H9 (cell line): ENCODE data around the gene ZNF80. TPM values are rescaled to one million over a fixed set of nuclear protein-coding genes. Genes with fewer than 3 reads are reported as not detected.

Source experiments
- DNase-seq: peaks from one replicate; pipeline ENCODE4 v3.0.0-alpha.2; 2017
- H2AFZ ChIP-seq: one replicate; pipeline ENCODE4 v1.6.1; 2013; ENCODE audit warnings: mild to moderate bottlenecking, low read length, control low read depth, moderate library complexity
- H2AK5ac ChIP-seq: 2 replicates; pipeline ENCODE4 v1.6.1; 2013; ENCODE audit warnings: low read length, control low read depth, mixed read lengths; ENCODE audit not compliant: insufficient read length
- H2BK120ac ChIP-seq: one replicate; pipeline ENCODE4 v1.6.1; 2013; ENCODE audit warnings: low read depth, mild to moderate bottlenecking, low read length, control low read depth, inconsistent platforms; ENCODE audit not compliant: poor library complexity, severe bottlenecking
- H2BK12ac ChIP-seq: 2 replicates; pipeline ENCODE4 v1.6.1; 2013; ENCODE audit warnings: low read length, control low read depth, mixed read lengths, low read depth; ENCODE audit not compliant: insufficient read length
- H2BK15ac ChIP-seq: 2 replicates; pipeline ENCODE4 v1.6.1; 2013; ENCODE audit warnings: low read depth, low read length, control low read depth
- H2BK20ac ChIP-seq: one replicate; pipeline ENCODE4 v1.6.1; 2013; ENCODE audit warnings: low read depth, mild to moderate bottlenecking, low read length, control low read depth, inconsistent platforms; ENCODE audit not compliant: poor library complexity, severe bottlenecking
- H2BK5ac ChIP-seq: 2 replicates; pipeline ENCODE4 v1.6.1; 2013; ENCODE audit warnings: low read length, control low read depth, mixed read lengths; ENCODE audit not compliant: insufficient read length
- H3K14ac ChIP-seq: 2 replicates; pipeline ENCODE4 v1.6.1; 2013; ENCODE audit warnings: low read length, control low read depth; ENCODE audit not compliant: insufficient read depth
- H3K18ac ChIP-seq: 2 replicates; pipeline ENCODE4 v1.6.1; 2013; ENCODE audit warnings: low read depth, mild to moderate bottlenecking, mixed read lengths, low read length, control low read depth; ENCODE audit not compliant: insufficient read length
- H3K23ac ChIP-seq: 2 replicates; pipeline ENCODE4 v1.6.1; 2013; ENCODE audit warnings: low read length, control low read depth, mixed read lengths, low read depth; ENCODE audit not compliant: insufficient read length
- H3K23me2 ChIP-seq: 2 replicates; pipeline ENCODE4 v1.6.1; 2013; ENCODE audit warnings: low read depth, mild to moderate bottlenecking, mixed read lengths, low read length, control low read depth; ENCODE audit not compliant: insufficient read length, poor library complexity, severe bottlenecking
- H3K27ac ChIP-seq: 2 replicates; pipeline ENCODE4 v1.5.1; 2013; ENCODE audit warnings: low read length, control low read depth, mixed read lengths, low read depth; ENCODE audit not compliant: insufficient read length
- H3K27me3 ChIP-seq: 2 replicates; pipeline ENCODE4 v1.6.1; 2013; ENCODE audit warnings: low read length, control low read depth, inconsistent platforms; ENCODE audit not compliant: insufficient read depth
- H3K4ac ChIP-seq: 2 replicates; pipeline ENCODE4 v1.6.1; 2013; ENCODE audit warnings: low read depth, mild to moderate bottlenecking, control low read depth, inconsistent platforms, low read length, moderate library complexity
- H3K4me1 ChIP-seq: 2 replicates; pipeline ENCODE4 v1.6.1; 2013; ENCODE audit warnings: low read length, control low read depth, inconsistent platforms; ENCODE audit not compliant: insufficient read depth
- H3K4me2 ChIP-seq: 2 replicates; pipeline ENCODE4 v1.6.1; 2013; ENCODE audit warnings: low read length, control low read depth, mixed read lengths; ENCODE audit not compliant: insufficient read length, insufficient read depth
- H3K56ac ChIP-seq: 2 replicates; pipeline ENCODE4 v1.6.1; 2013; ENCODE audit warnings: low read depth, mild to moderate bottlenecking, mixed read lengths, low read length, control low read depth; ENCODE audit not compliant: insufficient read length
- H3K79me1 ChIP-seq: 2 replicates; pipeline ENCODE4 v1.6.1; 2013; ENCODE audit warnings: low read depth, mild to moderate bottlenecking, moderate library complexity, low read length, control low read depth, inconsistent platforms; ENCODE audit not compliant: insufficient read depth, poor library complexity, severe bottlenecking
- H3K79me2 ChIP-seq: 2 replicates; pipeline ENCODE4 v1.6.1; 2013; ENCODE audit warnings: low read length, control low read depth, inconsistent platforms; ENCODE audit not compliant: insufficient read depth
- H3K9ac ChIP-seq: 2 replicates; pipeline ENCODE4 v1.6.1; 2013; ENCODE audit warnings: low read length, control low read depth, mixed read lengths; ENCODE audit not compliant: insufficient read length; ENCODE audit errors: extremely low read depth
- H3K9me3 ChIP-seq: one replicate; pipeline ENCODE4 v1.6.1; 2013; ENCODE audit warnings: low read depth, low read length, inconsistent platforms; ENCODE audit not compliant: control insufficient read depth
- H3T11ph ChIP-seq: one replicate; pipeline ENCODE4 v1.6.1; 2013; ENCODE audit warnings: mild to moderate bottlenecking, low read length, control low read depth, inconsistent platforms
- H4K20me1 ChIP-seq: one replicate; pipeline ENCODE4 v1.6.1; 2013; ENCODE audit not compliant: control insufficient read depth, insufficient read length, insufficient read depth
- H4K5ac ChIP-seq: 2 replicates; pipeline ENCODE4 v1.6.1; 2013; ENCODE audit warnings: low read depth, mild to moderate bottlenecking, mixed read lengths, low read length, control low read depth; ENCODE audit not compliant: insufficient read length
- H4K8ac ChIP-seq: replicated peaks from 2 replicates; pipeline ENCODE4 v1.6.1; 2013; ENCODE audit warnings: low read length, control low read depth, mixed read lengths, low read depth; ENCODE audit not compliant: insufficient read length
- H4K91ac ChIP-seq: 2 replicates; pipeline ENCODE4 v1.6.1; 2013; ENCODE audit warnings: low read depth, mild to moderate bottlenecking, moderate library complexity, mixed read lengths, low read length, control low read depth; ENCODE audit not compliant: insufficient read length
- H3K27ac Mint-ChIP-seq, 3 experiments: 2 replicates in 2 of 3; 3 replicates in 1 of 3; pipeline ENCODE4 v1.8.0; 2020 to 2021; ENCODE audit warnings: mixed read lengths in 3 of 3, mild to moderate bottlenecking in 1 of 3, moderate library complexity in 1 of 3
- H3K27me3 Mint-ChIP-seq: 2 replicates; pipeline ENCODE4 v1.8.0; 2021; ENCODE audit warnings: low read depth, mild to moderate bottlenecking, moderate library complexity, mixed read lengths
- H3K36me3 Mint-ChIP-seq, 3 experiments: 2 replicates in 2 of 3; 3 replicates in 1 of 3; pipeline ENCODE4 v1.8.0; 2020 to 2021; ENCODE audit warnings: low read depth in 3 of 3, mixed read lengths in 3 of 3; ENCODE audit not compliant: insufficient read depth in 1 of 3
- H3K4me1 Mint-ChIP-seq, 2 experiments: 2 replicates each; pipeline ENCODE4 v1.8.0; 2020; ENCODE audit warnings: mixed read lengths in 2 of 2
- H3K4me3 Mint-ChIP-seq, 2 experiments: 2 replicates in 1 of 2; 3 replicates in 1 of 2; pipeline ENCODE4 v1.8.0; 2020 to 2021; ENCODE audit warnings: mild to moderate bottlenecking in 2 of 2, mixed read lengths in 2 of 2, moderate library complexity in 1 of 2
- H3K9me3 Mint-ChIP-seq, 2 experiments: 2 replicates in 1 of 2; 3 replicates in 1 of 2; pipeline ENCODE4 v1.8.0; 2020; ENCODE audit warnings: mild to moderate bottlenecking in 2 of 2, mixed read lengths in 2 of 2, moderate library complexity in 1 of 2
- CTCF ChIP-seq: fragments of 200-600 bp; sonication (generic); conservative IDR thresholded peaks from 3 replicates; pipeline ENCODE4 v1.8.0; 2021; ENCODE audit warnings: antibody characterized with exemption, mild to moderate bottlenecking
- WGBS: extraction: QIAGEN DNeasy Blood & Tissue Kit; methylation state at CpG from one replicate; pipeline ENCODE4 v1.1.7; 2013; ENCODE audit warnings: missing lambda C conversion rate, low lambda C conversion rate, mixed read lengths; ENCODE audit not compliant: insufficient read length; ENCODE audit errors: extremely low coverage; 5-methylcytosine and 5-hydroxymethylcytosine counted together
- total RNA-seq: library from RNA; stranded (reverse); gene quantifications from 2 replicates; pipeline ENCODE4 v1.2.1, GENCODE V29; 2021

Gene ZNF80
- total RNA-seq, 1 experiment from 2014 or later, result not detected

DNA sequence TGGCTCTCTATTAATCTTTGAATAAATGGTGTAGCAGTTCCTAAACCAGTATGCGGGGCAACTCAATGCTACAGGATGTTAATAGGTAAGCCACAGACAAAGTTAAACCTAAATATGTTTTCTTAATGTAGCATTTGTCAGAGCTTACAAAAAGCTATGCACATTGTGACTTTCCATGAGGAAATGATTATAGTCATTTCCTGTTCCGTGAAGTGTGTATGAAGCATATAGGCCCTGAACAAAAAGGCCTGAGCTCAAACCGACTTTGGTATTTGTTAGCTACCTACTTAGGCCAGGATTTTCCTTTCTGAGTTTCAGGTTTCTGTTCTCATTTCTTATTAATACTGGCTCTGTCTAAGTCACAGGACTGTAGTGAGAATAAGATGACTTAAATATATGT is 14.2 kb downstream of the ZNF80 start:
- Mint-ChIP-seq H3K4me3 (no peak overlapping the region), H3K27me3 (peaks cover 2% of the 10 kb centered on the region), H3K4me1 (peaks cover 6 to 10% of the 10 kb centered on the region in 2 experiments), H3K27ac (no peak overlapping the region), H3K9me3 (peaks cover 18 to 19% of the 10 kb centered on the region in 2 experiments), H3K36me3 (peaks cover 6 to 18% (median 10%) of the 10 kb centered on the region in 3 experiments; a peak in 6 of 7 replicates)
- H3K23me2 ChIP-seq, result no peaks in the 10 kb centered on the region
- no peaks in the 10 kb centered on the region for H3K79me1 ChIP-seq
- no peak overlapping the region for H3K4ac ChIP-seq
- H3T11ph ChIP-seq, result no peak overlapping the region
- H4K20me1 ChIP-seq, result no peaks in the 10 kb centered on the region
- H3K27ac ChIP-seq, result no peak overlapping the region
- H2BK5ac ChIP-seq, result no peak overlapping the region
- H2BK120ac ChIP-seq, result no peak overlapping the region
- H4K91ac ChIP-seq, result no peak overlapping the region
- H3K9me3 ChIP-seq, result no peaks in the 10 kb centered on the region
- no peak overlapping the region for H3K56ac ChIP-seq
- no peak overlapping the region for H3K18ac ChIP-seq
- H3K27me3 ChIP-seq, result no peaks in the 10 kb centered on the region; the same call in 1 of the 2 replicates
- H4K5ac ChIP-seq, result no peak overlapping the region
- no peak overlapping the region for H2BK12ac ChIP-seq
- H3K4me1 ChIP-seq, result peaks cover 5% of the 10 kb centered on the region
- WGBS, result no CpG with 5 or more reads among the region's 3 CpGs
- no peak for DNase-seq
- H3K23ac ChIP-seq, result no peak overlapping the region
- no peak overlapping the region for H3K4me2 ChIP-seq
- no peak overlapping the region for H4K8ac ChIP-seq
- H3K9ac ChIP-seq, result no peak overlapping the region
- H2BK20ac ChIP-seq, result no peak overlapping the region
- no peaks in the 10 kb centered on the region for H3K79me2 ChIP-seq
- H2AK5ac ChIP-seq, result no peak overlapping the region
- H2AFZ ChIP-seq, result no peak overlapping the region
- no peak overlapping the region for H3K14ac ChIP-seq
- no peak overlapping the region for H2BK15ac ChIP-seq
- no peak for TF ChIP-seq CTCF
